Activated CD8-positive, alpha-beta memory T cell treated with anti-CD3 and anti-CD28 coated beads for 4 hours (primary cell): ENCODE data around the gene RAPGEF4.
"Not testable (repeated sequence)": the region's sequence is repeated elsewhere in the genome, so short reads cannot be mapped to it uniquely, and the experiment has no call there.

Experiments used
- DNase-seq, 2 donors: peaks; one replicate each; pipeline ENCODE4 v3.0.0-alpha.2; 2020; ENCODE audit warnings: low read depth in 2 of 2

The RAPGEF4 gene

GRCh38 chr2:172774302-172774701, 38.7 kb downstream of the RAPGEF4 start:
- no peak for DNase-seq

- DNase-seq, result no peak
Observed at GRCh38 chr2:172775319-172775718, 39.7 kb downstream of the RAPGEF4 start.

DNA sequence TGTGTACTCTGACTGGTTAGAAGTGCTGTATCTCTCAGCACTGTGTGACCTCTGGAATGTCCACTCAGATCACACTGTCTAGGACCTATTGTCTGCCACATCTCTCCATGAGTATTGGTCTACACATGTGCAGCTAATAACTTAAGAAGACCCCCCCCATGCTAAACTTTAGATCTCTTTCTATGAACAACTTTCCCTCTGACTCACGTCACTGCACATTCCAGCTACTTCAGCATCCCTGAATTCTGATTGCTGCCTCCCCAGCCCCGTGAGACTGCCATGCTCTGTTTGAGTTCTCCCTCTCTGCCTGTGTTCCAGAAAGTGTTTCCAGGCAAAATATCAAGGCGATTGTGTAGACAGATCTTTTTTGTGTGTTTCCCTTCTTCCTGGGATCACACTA, 41.8 kb downstream of the RAPGEF4 start:
- no peak for DNase-seq

DNA sequence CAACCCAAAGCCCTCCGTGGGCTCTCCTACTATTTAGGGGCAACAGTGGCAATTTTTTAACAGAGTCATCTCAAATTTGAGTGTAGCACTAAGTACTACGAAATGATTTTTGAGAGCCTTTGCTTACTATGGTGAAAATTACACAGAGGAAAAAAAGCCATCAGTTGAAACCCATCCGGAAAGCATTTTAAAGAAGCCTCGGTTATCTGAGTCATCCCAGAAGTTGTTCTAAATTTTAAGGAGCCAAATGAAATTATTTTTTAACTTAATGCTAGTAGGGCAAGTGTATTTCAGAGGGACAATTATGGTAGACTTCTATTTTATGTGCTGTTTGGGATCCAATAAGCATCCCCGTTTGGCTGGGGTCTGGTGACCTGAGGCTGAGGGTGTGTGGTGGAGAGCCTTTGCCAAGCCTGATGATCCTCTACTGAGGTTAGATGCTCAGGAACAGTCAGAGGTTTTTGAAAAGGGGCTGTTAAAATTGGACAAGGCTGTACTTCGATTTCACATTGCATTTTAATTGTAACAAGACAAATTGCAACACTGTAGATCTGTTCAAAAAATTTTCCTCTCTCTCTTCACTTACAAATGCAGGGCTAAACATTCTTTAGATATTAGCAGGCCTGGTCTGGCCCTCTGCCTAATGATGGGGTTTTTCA, 47.0 kb downstream of the RAPGEF4 start:
- DNase-seq, result no peak

DNA sequence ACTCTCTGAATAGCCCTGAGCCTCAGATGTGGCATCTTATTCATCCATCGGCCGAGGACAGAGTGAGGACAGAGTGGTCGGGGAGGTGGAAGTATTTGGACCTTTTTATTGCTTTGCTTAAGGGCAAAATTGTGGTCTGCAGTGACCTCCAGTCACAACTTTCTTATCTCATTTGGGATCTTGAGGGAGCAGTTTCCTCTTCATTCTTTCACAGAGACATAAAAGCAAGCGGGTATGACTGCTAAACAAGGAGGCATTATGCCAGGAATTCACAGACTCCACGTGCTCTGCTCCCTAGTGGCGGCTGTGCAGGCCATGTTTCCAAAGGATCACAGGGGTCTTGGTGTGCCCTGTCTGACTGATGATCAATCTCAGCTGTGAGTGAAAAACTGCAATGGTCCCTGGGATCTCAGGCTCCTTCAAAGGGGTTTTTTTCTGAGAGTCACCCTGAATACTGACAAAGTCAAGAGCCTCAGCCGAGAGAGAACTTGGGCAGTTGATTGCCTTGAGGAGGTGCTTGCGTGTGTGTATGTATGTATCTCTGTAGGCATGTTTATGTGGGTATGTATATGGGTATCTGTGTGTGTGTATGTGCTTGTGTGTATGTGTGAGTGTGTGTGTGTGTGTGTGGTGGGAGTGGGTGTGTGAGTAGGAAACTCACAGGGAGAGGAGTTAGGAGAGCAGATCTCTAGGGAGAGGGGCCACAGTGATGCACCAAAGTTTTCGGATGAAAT, 47.7 kb downstream of the RAPGEF4 start:
- DNase-seq, result no peak

DNA sequence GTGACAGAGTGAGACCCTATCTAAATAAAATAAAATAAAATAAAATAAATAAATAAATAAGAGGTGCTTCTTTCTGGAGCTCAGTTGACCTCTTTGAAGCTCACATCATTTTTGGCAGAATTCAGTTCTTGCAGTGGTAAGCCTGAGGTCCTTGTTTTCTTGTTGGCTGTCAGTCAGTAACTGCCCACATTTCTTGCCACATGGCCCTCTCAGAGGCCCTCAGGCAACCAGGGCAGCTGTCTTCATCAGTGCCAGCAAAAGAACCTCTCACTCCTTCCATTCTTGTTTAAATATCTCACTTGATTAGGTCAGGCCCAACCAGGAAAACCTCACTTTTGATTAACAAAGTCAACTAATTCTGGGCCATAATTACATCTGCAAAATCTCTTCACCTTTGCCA, 53.2 kb downstream of the RAPGEF4 start:
- DNase-seq, result no peak

DNA sequence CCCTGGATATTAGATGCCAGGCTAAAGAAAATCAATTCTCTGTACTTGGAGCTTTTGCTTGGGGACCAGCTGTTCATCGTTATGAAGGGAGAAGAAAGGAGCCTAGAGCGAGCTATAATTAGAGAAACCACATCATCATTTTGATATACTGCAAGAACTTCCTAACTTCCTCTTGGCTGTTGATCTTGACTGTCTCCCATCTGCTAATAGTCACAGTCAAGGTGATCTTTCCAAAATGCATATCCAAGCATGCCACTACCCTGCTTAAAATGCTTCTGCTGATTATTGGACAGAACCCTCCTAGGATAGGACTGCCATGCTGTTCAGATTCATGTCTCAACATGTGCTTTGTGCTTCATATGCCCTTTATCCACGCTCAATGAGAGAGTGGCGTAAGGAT, 54.8 kb downstream of the RAPGEF4 start:
- no peak for DNase-seq

- no peak for DNase-seq
Observed at GRCh38 chr2:172791953-172792352, 56.3 kb downstream of the RAPGEF4 start.

DNA sequence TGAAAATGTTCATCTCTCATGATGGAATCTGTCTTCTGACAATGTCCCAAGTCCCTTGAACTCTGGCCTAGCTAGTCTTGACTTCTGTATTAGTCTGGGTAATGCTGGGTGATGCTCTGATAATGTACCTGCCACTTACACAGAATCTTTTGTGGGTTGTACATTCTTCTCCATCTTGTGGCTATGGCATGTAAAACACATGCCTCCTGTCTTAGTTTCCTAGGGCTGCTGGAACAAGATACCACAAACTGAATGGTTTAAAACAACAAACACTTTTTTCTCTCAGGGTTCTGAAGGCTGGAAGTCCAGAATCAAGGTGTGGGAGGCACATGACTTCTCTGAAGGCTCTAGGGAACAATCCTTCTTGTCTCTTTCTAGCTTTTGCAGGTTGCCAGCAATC, 57.1 kb downstream of the RAPGEF4 start:
- DNase-seq, result no peak

DNA sequence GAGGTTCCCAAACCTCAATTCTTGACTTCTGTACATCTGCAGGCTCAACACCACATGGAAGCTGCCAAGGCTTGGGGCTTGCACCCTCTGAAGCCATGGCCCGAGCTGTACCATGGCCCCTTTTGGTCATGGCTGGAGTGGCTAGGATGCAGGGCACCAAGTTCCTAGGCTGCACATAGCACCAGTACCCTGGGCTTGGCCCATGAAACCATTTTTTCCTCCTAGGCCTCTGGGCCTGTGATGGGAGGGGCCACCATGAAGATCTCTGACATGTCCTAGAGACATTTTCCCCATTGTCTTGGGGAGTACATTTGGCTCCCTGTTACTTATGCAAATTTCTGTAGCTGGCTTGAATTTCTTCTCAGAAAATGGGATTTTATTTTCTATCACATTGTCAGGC, 67.7 kb downstream of the RAPGEF4 start:
- not testable (repeated sequence) for DNase-seq

GRCh38 chr2:172804423-172804822, 68.8 kb downstream of the RAPGEF4 start:
- DNase-seq, result no peak

DNA sequence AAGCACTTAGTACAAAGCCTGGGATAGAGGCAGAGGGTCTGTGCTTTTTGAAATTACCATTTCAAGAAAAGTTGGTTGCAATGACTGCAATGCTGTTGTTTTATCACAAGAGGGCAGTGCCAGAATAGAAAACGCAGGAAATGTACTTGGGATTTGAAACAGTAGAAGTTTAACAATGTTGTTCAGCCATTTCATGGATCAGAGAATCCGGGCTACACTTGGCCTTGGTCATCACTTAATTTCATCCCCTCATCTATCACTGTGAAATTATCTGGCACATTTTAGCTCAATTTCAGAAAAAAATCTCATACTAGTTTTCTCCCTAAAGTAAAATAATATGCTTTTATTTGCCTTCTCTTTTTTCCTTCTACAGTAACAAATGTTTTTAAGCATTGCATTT, 70.8 kb downstream of the RAPGEF4 start:
- DNase-seq, result no peak

GRCh38 chr2:172806996-172807395, 71.4 kb downstream of the RAPGEF4 start:
- DNase-seq, result no peak

- DNase-seq, result no peak
Observed at GRCh38 chr2:172808156-172808555, 72.5 kb downstream of the RAPGEF4 start.

- DNase-seq, result no peak
Observed at GRCh38 chr2:172811027-172811426, 75.4 kb downstream of the RAPGEF4 start.

DNA sequence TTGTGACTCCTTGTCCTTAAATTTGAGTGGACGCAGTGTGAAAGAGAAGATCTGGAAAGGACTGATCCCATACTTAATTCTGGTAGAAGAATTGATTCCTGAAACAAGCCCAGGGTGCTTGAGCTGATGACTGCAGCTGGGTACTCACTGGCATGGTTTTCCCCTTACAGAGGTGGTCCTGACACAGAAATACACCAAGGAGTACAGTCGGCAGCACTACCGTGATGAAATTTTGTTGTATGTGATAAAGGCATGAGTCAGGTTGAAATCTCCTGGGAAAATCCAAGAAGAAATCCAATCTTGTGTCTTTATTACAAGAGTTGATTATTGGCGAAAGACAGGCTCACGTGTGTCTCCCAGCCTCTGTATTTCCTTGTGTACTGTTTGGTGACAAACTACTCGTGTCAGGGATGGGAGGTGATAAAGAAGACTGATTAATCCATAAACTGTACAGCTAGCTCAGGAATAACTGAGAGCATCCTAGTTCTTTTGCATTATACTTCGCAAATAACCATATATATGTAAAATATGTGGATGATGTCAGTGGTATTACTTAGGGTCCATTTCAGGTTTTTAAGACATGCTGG, 76.6 kb downstream of the RAPGEF4 start:
- DNase-seq, result no peak

DNA sequence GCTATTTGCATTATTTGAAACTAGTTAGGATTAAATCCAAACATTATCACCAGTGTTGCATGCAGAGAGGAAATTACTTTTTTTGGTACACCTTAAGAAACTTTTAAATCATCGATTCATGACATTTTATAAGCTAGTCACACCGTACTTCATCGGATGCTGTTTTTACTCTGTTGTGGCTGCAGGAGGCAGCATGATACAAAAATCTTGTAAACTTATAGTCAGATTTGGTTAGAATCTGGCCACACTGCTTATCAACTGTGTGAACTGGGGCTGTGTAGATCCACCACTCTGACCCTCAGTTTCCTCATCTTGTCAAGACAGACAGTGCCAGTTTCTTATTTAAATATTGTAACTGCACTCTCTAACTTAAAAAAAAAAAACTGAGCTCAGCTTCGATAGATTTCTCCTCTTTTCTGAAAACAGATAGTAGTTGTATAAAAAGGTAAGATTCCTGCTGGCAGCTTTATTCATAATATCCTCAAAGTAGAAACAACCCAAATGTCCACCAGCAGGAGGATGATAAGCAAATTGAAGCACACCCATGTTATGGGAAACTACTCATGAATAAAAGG, 77.8 kb downstream of the RAPGEF4 start:
- no peak for DNase-seq

- no peak for DNase-seq
Observed at GRCh38 chr2:172817411-172817810, 81.8 kb downstream of the RAPGEF4 start.

GRCh38 chr2:172819943-172820342, 84.3 kb downstream of the RAPGEF4 start:
- DNase-seq, result no peak

- DNase-seq, result no peak
Observed at GRCh38 chr2:172821370-172822338, 86.0 kb downstream of the RAPGEF4 start.

DNA sequence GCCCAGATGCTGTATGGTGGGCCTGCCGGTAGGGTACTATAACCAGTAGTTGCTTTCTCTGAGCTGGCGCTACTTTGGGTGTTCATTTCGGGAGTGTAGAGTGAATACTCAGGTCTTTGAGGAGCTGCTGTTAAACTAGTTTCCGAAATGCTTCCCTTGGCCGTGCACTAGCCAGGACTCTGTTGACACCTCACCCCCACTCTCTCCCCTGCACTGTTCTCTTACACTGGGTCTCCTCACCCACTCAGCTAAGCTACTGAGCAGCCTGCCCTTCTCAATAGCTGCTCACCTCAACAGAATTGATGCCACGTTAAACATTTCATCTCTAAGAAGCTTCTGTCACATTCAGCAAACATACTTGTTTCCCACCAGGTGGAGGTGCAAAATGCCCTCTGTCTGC, 86.9 kb downstream of the RAPGEF4 start:
- no peak for DNase-seq
